ENCODE measurements around the gene VSTM4.

VSTM4 gene

GRCh38 chr10:49115015-49115795, at the start of gene VSTM4:
Gene VSTM4 (minus strand): TSS chr10:49115522. CDS start chr10:49115485, 37 bp downstream.
- DNase-seq (ENCODE audit: low read depth in 1 of 2, low spot score in 1 of 2) = no peak

DNA sequence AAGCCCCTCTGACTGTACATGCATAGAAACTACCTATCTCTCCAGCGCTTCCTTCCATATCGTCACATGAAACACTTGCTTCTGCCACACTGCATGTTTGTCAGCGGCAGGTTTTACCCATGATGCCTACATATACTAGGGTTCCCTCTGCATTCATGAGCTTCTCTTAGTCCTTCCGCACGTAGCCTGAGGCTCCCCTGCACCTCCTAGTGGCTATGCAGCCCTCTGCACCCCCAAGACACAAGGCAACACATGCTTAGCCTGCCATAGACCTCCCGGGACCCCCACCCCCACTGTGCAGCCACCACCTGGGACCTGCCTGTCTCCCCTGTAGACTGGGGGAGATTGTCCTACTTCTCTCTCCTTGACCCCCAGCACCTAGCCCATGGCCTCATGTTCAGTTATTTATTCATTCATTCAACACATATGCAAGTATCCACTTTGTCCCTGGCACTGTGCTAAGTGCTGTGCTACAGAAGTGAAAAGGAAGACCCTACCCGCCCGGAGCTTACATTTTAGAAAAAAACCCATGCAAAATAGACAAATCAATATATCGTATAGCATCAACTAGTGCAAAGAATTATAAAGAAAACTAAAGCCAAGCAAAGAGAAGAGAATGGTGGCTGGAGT, 49.4 kb upstream of the VSTM4 start:
- no peak for DNase-seq (ENCODE audit: low read depth in 1 of 2, low spot score in 1 of 2)

GRCh38 chr10:49163741-49164140, 48.4 kb upstream of the VSTM4 start:
- no peak for DNase-seq (ENCODE audit: low read depth in 1 of 2, low spot score in 1 of 2)

DNA sequence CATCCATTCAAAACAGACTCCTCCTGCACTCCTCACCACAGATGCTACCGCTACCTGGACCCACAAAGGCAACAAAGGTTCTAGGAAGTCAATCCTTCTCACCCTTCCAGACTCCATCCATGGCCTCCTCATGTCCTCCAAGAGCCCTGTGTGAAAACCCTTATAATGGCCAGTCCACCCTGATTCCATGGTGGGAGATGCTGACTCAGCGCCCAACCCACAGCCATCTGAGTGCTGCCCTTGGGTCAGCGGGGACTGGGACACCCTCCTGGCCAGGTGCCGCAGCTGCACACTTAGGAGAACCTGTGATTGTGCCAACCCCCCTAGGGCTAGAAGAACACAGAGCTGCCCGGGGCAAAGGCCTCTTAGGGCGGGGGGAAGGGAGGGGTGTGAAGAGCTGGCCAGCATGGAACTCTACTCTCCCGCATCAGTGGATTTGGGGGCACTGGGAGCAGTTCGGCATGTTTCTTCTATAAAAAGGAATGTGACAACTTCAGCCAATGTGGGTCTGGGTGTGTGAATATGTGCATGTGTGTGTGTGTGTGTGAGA, 47.5 kb upstream of the VSTM4 start:
- DNase-seq (ENCODE audit: low read depth in 1 of 2, low spot score in 1 of 2) = no peak

DNA sequence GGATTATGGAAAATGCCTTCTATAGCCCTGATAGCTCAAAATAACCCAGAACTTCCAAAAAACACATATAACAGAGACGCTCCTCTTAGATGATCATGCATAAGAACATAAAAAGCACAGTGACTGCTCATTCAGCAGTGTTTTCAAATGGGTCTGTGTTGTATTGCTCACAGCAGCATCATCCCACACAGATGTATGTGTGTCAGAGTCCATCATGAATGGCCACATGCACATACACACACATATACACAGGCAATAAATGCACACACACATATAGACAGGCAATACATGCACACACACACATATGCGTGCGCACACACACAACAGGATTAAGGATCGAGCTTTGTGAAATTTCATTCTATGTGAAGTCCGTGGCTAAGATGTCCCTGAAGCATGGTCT, 46.7 kb upstream of the VSTM4 start:
- DNase-seq (ENCODE audit: low read depth in 1 of 2, low spot score in 1 of 2) = no peak

- DNase-seq (ENCODE audit: low read depth in 1 of 2, low spot score in 1 of 2) = no peak
Measured at GRCh38 chr10:49161411-49161997, 46.2 kb upstream of the VSTM4 start.

- DNase-seq (ENCODE audit: low read depth in 1 of 2, low spot score in 1 of 2) = no peak
Measured at GRCh38 chr10:49160814-49161213, 45.5 kb upstream of the VSTM4 start.

DNA sequence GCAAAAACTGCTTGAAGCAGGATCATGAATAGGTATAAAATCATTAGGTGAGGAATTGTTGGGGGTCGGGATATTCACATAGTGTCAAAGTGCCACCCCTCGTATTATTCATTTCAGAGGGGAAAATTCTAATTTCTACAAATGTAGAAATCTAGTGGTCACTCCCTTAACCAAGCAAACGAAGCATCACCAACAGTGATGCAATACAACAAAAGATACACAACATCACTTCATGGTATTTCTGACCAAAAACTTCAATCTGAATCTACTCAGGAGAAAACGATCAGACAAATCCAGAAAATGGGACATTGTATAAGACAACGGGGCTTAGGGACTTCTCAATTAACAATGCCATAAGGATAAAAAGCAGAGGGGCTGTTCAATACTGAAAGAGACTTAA, 44.8 kb upstream of the VSTM4 start:
- no peak for DNase-seq (ENCODE audit: low read depth in 1 of 2, low spot score in 1 of 2)

GRCh38 chr10:49158915-49159314, 43.6 kb upstream of the VSTM4 start:
- no peak for DNase-seq (ENCODE audit: low read depth in 1 of 2, low spot score in 1 of 2)

GRCh38 chr10:49158404-49158803, 43.1 kb upstream of the VSTM4 start:
- DNase-seq (ENCODE audit: low read depth in 1 of 2, low spot score in 1 of 2) = no peak

GRCh38 chr10:49157229-49157628, 41.9 kb upstream of the VSTM4 start:
- no peak for DNase-seq (ENCODE audit: low read depth in 1 of 2, low spot score in 1 of 2)

- DNase-seq (ENCODE audit: low read depth in 1 of 2, low spot score in 1 of 2) = no peak
Measured at GRCh38 chr10:49154641-49155040, 39.3 kb upstream of the VSTM4 start.

GRCh38 chr10:49153971-49154370, 38.6 kb upstream of the VSTM4 start:
- no peak for DNase-seq (ENCODE audit: low read depth in 1 of 2, low spot score in 1 of 2)

GRCh38 chr10:49153115-49153514, 37.8 kb upstream of the VSTM4 start:
- DNase-seq (ENCODE audit: low read depth in 1 of 2, low spot score in 1 of 2) = no peak

GRCh38 chr10:49152663-49153062, 37.3 kb upstream of the VSTM4 start:
- no peak for DNase-seq (ENCODE audit: low read depth in 1 of 2, low spot score in 1 of 2)

GRCh38 chr10:49152037-49152436, 36.7 kb upstream of the VSTM4 start:
- DNase-seq (ENCODE audit: low read depth in 1 of 2, low spot score in 1 of 2) = no peak

- no peak for DNase-seq (ENCODE audit: low read depth in 1 of 2, low spot score in 1 of 2)
Measured at GRCh38 chr10:49151481-49151880, 36.2 kb upstream of the VSTM4 start.

- DNase-seq (ENCODE audit: low read depth in 1 of 2, low spot score in 1 of 2) = no peak
Measured at GRCh38 chr10:49151025-49151445, 35.7 kb upstream of the VSTM4 start.

DNA sequence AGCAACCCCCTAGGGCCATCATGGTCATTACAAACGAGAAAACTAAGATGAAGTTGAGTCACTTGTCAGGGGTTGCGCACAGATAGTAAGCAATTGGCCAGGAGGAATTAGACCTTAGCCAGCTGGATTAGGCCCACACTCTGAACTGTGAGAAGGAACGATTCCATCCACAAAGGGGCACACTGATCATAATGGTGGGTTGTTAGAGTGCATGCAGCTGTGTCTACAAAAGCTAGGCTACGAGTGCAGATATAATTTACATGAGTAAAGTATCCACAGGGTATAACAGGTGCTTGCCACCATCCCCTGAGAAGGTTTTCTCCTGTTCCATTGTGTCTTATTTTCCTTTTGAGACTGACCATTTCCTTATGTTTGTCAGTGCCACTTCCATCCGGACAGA, 35.1 kb upstream of the VSTM4 start:
- no peak for DNase-seq (ENCODE audit: low read depth in 1 of 2, low spot score in 1 of 2)

- DNase-seq (ENCODE audit: low read depth in 1 of 2, low spot score in 1 of 2) = no peak
Measured at GRCh38 chr10:49149881-49150280, 34.6 kb upstream of the VSTM4 start.

- DNase-seq (ENCODE audit: low read depth in 1 of 2, low spot score in 1 of 2) = no peak
Measured at GRCh38 chr10:49144058-49144720, 28.9 kb upstream of the VSTM4 start.

- DNase-seq (ENCODE audit: low read depth in 1 of 2, low spot score in 1 of 2) = no peak
Measured at GRCh38 chr10:49143249-49143648, 27.9 kb upstream of the VSTM4 start.

All from stimulated activated CD4-positive, alpha-beta T cell treated with anti-CD3 and anti-CD28 coated beads, Interleukin-15, amount 100 ng/mL, for 1 hour (primary cell).